Hepatocyte (in vitro differentiated cells): ENCODE results near the gene RIMBP2. TPM values are rescaled to one million over a fixed set of nuclear protein-coding genes. Genes with fewer than 3 reads are reported as not detected.

Experiments used
- DNase-seq: peaks from one replicate; pipeline ENCODE4 v3.0.0-alpha.2; 2016; ENCODE audit warnings: low spot score
- H2AFZ ChIP-seq: fragments of 200-600 bp; sonication (generic); 2 replicates; pipeline ENCODE4 v1.6.0; 2016; ENCODE audit warnings: antibody characterized with exemption, mild to moderate bottlenecking
- H3K27ac ChIP-seq: fragments of 200-600 bp; sonication (generic); 2 replicates; pipeline ENCODE4 v1.5.1; 2016; ENCODE audit warnings: mild to moderate bottlenecking
- H3K27me3 ChIP-seq: fragments of 200-600 bp; sonication (generic); 2 replicates; pipeline ENCODE4 v1.6.1; 2016
- H3K36me3 ChIP-seq: fragments of 200-600 bp; sonication (generic); replicated peaks from 2 replicates; pipeline ENCODE4 v1.5.1; 2016; ENCODE audit warnings: low read depth; ENCODE audit not compliant: insufficient read depth
- H3K4me1 ChIP-seq: fragments of 200-600 bp; sonication (generic); 2 replicates; pipeline ENCODE4 v1.5.1; 2016; ENCODE audit warnings: mild to moderate bottlenecking, moderate library complexity; ENCODE audit not compliant: insufficient read depth
- H3K4me2 ChIP-seq: fragments of 200-600 bp; sonication (generic); 2 replicates; pipeline ENCODE4 v1.6.0; 2016
- H3K4me3 ChIP-seq: fragments of 200-600 bp; sonication (generic); 2 replicates; pipeline ENCODE4 v1.5.1; 2016; ENCODE audit warnings: mild to moderate bottlenecking
- H3K79me2 ChIP-seq: fragments of 200-600 bp; sonication (generic); 2 replicates; pipeline ENCODE4 v1.6.0; 2017; ENCODE audit warnings: mild to moderate bottlenecking
- H3K9me2 ChIP-seq: fragments of 200-600 bp; sonication (generic); replicated peaks from 2 replicates; pipeline ENCODE4 v1.6.0; 2017; ENCODE audit warnings: mild to moderate bottlenecking; ENCODE audit not compliant: insufficient read depth
- H3K9me3 ChIP-seq: fragments of 200-600 bp; sonication (generic); 2 replicates; pipeline ENCODE4 v1.5.1; 2016; ENCODE audit warnings: low read depth, mild to moderate bottlenecking
- H4K20me1 ChIP-seq: fragments of 200-600 bp; sonication (generic); 2 replicates; pipeline ENCODE4 v1.6.0; 2016; ENCODE audit warnings: mild to moderate bottlenecking; ENCODE audit not compliant: insufficient read depth, poor library complexity, severe bottlenecking
- EZH2 ChIP-seq: fragments of 200-600 bp; sonication (generic); IDR thresholded peaks from 2 replicates; pipeline ENCODE4 v1.6.1; 2016; ENCODE audit warnings: antibody characterized with exemption, mild to moderate bottlenecking, borderline replicate concordance
- EZH2phosphoT487 ChIP-seq: fragments of 200-600 bp; sonication (generic); IDR thresholded peaks from one replicate; pipeline ENCODE4 v1.6.1; 2018; ENCODE audit warnings: antibody characterized with exemption, mild to moderate bottlenecking, low read depth, moderate library complexity; ENCODE audit not compliant: unreplicated experiment, severe bottlenecking
- WGBS: methylation state at CpG from one replicate; pipeline ENCODE4 v1.1.6; 2016; ENCODE audit warnings: low lambda C conversion rate; ENCODE audit errors: missing lambda C conversion rate; 5-methylcytosine and 5-hydroxymethylcytosine counted together
- polyA plus RNA-seq: library from polyadenylated mRNA; unstranded; fragments of >200 nt; fragmentation: Nextera tagmentation; extraction: Ambion mirVana; gene quantifications from 2 replicates; pipeline ENCODE4 v1.2.1, GENCODE V29; 2016
- total RNA-seq: library from RNA; depleted of rRNA; stranded (reverse); fragments of >200 nt; gene quantifications from 2 replicates; pipeline ENCODE4 v1.2.3, GENCODE V29; 2014
- TF ChIP-seq, protein P1 (sequence below): fragments of 200-600 bp; sonication (generic); IDR thresholded peaks from 2 replicates; pipeline ENCODE4 v1.5.1; 2016; ENCODE audit warnings: antibody characterized with exemption, mild to moderate bottlenecking; ENCODE audit not compliant: poor library complexity

The RIMBP2 gene
- total and polyA plus RNA-seq, 2 experiments from 2014 or later, result 2.5 to 4.4 TPM

GRCh38 chr12:130456375-130457199, 259.5 kb downstream of the RIMBP2 start:
- peak; percentile 24 for DNase-seq
- no peaks in the 10 kb centered on the region for H3K36me3 ChIP-seq
- TF ChIP-seq, protein P1, sequence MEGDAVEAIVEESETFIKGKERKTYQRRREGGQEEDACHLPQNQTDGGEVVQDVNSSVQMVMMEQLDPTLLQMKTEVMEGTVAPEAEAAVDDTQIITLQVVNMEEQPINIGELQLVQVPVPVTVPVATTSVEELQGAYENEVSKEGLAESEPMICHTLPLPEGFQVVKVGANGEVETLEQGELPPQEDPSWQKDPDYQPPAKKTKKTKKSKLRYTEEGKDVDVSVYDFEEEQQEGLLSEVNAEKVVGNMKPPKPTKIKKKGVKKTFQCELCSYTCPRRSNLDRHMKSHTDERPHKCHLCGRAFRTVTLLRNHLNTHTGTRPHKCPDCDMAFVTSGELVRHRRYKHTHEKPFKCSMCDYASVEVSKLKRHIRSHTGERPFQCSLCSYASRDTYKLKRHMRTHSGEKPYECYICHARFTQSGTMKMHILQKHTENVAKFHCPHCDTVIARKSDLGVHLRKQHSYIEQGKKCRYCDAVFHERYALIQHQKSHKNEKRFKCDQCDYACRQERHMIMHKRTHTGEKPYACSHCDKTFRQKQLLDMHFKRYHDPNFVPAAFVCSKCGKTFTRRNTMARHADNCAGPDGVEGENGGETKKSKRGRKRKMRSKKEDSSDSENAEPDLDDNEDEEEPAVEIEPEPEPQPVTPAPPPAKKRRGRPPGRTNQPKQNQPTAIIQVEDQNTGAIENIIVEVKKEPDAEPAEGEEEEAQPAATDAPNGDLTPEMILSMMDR, result no peak
- no peak for TF ChIP-seq EZH2phosphoT487
- TF ChIP-seq EZH2, result no peak
- H3K4me2 ChIP-seq, result no peak overlapping the region
- no peaks in the 10 kb centered on the region for H3K79me2 ChIP-seq
- H3K9me3 ChIP-seq, result no peaks in the 10 kb centered on the region
- H4K20me1 ChIP-seq, result no peaks in the 10 kb centered on the region
- H3K27ac ChIP-seq, result no peak overlapping the region
- WGBS, result 88% methylated on average over 28 of the region's 28 CpGs
- H3K27me3 ChIP-seq, result no peaks in the 10 kb centered on the region
- H3K4me3 ChIP-seq, result no peak overlapping the region
- H3K9me2 ChIP-seq, result no peaks in the 10 kb centered on the region
- H2AFZ ChIP-seq, result no peak overlapping the region
- no peaks in the 10 kb centered on the region for H3K4me1 ChIP-seq

DNA sequence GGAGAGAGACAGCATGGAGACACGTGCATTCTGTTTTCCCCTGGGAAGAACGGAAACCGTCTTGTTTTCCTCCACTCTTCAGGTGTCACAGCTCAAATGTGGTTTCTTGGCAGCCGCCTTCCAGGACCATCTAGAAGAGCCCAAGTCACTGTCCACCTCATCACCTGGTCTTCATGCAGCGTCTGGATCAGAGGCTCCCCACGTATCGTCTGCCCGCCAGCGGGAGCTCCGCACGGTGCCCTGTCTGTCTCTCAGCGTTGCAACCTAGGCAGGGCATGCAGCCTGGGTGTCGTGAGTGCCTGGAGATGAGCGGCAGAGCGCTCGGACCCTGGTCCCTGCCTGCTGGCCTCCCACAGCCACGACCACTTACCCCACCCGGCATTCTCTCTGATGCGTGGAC, 260.9 kb downstream of the RIMBP2 start:
- Histone ChIP-seq H3K4me3 (no peak overlapping the region), H3K9me3 (no peaks in the 10 kb centered on the region), H3K36me3 (no peaks in the 10 kb centered on the region), H3K79me2 (no peaks in the 10 kb centered on the region), H3K9me2 (no peaks in the 10 kb centered on the region), H3K4me2 (no peak overlapping the region), H3K27ac (no peak overlapping the region), H3K4me1 (no peaks in the 10 kb centered on the region), H3K27me3 (no peaks in the 10 kb centered on the region), H2AFZ (no peak overlapping the region), H4K20me1 (no peaks in the 10 kb centered on the region)
- no peak for TF ChIP-seq EZH2phosphoT487
- no peak for TF ChIP-seq EZH2
- TF ChIP-seq, protein P1, result no peak
- no peak for DNase-seq
- WGBS, result 91% methylated on average over 19 of the region's 19 CpGs

GRCh38 chr12:130454296-130454695, 261.8 kb downstream of the RIMBP2 start:
- TF ChIP-seq EZH2, result no peak
- TF ChIP-seq EZH2phosphoT487, result no peak
- TF ChIP-seq, protein P1, result no peak
- DNase-seq, result no peak
- H3K9me3 ChIP-seq, result no peaks in the 10 kb centered on the region
- WGBS, result 95% methylated on average over 9 of the region's 9 CpGs
- H2AFZ ChIP-seq, result no peak overlapping the region
- no peak overlapping the region for H3K4me3 ChIP-seq
- no peaks in the 10 kb centered on the region for H3K4me1 ChIP-seq
- H3K9me2 ChIP-seq, result no peaks in the 10 kb centered on the region
- no peaks in the 10 kb centered on the region for H4K20me1 ChIP-seq
- H3K79me2 ChIP-seq, result no peaks in the 10 kb centered on the region
- H3K4me2 ChIP-seq, result no peak overlapping the region
- H3K36me3 ChIP-seq, result no peaks in the 10 kb centered on the region
- no peaks in the 10 kb centered on the region for H3K27me3 ChIP-seq
- no peak overlapping the region for H3K27ac ChIP-seq
